ENCODE results near the gene QSOX1. TPM values are rescaled to one million over a fixed set of nuclear protein-coding genes. Genes with fewer than 3 reads are reported as not detected.

Gene QSOX1
- total and polyA plus RNA-seq, 9 of the 15 experiments (the other 6 are each of a cell fraction or from before 2014, with no cell fraction given), result 4.0 to 53.1 (median 15.0) TPM

DNA sequence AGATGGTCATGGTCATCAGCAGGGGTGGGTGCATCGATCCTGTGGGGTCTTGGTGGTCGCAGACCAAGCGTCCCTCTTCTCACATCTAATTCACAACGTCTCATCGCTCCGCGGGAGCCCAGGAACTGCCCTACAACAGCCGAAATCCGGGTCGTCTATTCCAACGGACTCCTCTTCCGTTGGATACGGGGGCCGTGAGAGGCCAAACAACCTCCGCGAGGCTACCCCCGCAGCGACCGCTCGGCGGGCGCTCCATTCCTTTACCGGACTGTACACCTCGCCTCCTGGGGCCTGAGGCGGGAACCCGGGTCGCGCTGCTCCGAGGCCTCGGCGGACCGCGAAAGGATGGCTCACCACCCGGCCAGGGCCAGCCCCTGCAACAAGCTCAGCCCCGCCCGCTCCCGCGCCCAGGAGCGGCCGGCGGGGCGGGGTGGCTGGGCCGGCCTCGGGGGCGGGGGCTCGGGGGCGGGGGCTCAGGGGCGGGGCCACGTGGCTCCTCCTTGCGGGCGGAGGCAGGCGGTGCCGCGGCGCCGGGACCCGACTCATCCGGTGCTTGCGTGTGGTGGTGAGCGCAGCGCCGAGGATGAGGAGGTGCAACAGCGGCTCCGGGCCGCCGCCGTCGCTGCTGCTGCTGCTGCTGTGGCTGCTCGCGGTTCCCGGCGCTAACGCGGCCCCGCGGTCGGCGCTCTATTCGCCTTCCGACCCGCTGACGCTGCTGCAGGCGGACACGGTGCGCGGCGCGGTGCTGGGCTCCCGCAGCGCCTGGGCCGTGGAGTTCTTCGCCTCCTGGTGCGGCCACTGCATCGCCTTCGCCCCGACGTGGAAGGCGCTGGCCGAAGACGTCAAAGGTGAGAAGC, at the start of gene QSOX1 (continued):
- TF ChIP-seq, protein P1, sequence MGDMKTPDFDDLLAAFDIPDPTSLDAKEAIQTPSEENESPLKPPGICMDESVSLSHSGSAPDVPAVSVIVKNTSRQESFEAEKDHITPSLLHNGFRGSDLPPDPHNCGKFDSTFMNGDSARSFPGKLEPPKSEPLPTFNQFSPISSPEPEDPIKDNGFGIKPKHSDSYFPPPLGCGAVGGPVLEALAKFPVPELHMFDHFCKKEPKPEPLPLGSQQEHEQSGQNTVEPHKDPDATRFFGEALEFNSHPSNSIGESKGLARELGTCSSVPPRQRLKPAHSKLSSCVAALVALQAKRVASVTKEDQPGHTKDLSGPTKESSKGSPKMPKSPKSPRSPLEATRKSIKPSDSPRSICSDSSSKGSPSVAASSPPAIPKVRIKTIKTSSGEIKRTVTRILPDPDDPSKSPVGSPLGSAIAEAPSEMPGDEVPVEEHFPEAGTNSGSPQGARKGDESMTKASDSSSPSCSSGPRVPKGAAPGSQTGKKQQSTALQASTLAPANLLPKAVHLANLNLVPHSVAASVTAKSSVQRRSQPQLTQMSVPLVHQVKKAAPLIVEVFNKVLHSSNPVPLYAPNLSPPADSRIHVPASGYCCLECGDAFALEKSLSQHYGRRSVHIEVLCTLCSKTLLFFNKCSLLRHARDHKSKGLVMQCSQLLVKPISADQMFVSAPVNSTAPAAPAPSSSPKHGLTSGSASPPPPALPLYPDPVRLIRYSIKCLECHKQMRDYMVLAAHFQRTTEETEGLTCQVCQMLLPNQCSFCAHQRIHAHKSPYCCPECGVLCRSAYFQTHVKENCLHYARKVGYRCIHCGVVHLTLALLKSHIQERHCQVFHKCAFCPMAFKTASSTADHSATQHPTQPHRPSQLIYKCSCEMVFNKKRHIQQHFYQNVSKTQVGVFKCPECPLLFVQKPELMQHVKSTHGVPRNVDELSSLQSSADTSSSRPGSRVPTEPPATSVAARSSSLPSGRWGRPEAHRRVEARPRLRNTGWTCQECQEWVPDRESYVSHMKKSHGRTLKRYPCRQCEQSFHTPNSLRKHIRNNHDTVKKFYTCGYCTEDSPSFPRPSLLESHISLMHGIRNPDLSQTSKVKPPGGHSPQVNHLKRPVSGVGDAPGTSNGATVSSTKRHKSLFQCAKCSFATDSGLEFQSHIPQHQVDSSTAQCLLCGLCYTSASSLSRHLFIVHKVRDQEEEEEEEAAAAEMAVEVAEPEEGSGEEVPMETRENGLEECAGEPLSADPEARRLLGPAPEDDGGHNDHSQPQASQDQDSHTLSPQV (IDR thresholded peaks at IDR 0.05), result no peak; the same call in 1 of the 2 replicates
- no peak for TF ChIP-seq KLF13 (tag; IDR thresholded peaks at IDR 0.05; ENCODE audit: borderline replicate concordance, low read depth)
- TF ChIP-seq ZNF316 (IDR thresholded peaks at IDR 0.05), result no peak
- TF ChIP-seq SP1 (CRISPR knock-in tag; IDR thresholded peaks at IDR 0.05), result peak; percentile 74
- TF ChIP-seq, protein P2, sequence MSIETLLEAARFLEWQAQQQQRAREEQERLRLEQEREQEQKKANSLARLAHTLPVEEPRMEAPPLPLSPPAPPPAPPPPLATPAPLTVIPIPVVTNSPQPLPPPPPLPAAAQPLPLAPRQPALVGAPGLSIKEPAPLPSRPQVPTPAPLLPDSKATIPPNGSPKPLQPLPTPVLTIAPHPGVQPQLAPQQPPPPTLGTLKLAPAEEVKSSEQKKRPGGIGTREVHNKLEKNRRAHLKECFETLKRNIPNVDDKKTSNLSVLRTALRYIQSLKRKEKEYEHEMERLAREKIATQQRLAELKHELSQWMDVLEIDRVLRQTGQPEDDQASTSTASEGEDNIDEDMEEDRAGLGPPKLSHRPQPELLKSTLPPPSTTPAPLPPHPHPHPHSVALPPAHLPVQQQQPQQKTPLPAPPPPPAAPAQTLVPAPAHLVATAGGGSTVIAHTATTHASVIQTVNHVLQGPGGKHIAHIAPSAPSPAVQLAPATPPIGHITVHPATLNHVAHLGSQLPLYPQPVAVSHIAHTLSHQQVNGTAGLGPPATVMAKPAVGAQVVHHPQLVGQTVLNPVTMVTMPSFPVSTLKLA (conservative IDR thresholded peaks at IDR 0.05), result peak in 1 of 2 experiments; percentile 56; a peak in 2 of 4 replicates
- TF ChIP-seq MAFK (IDR thresholded peaks at IDR 0.05; ENCODE audit: low read length), result no peak
- TF ChIP-seq RBM17 (IDR thresholded peaks at IDR 0.05; ENCODE audit: borderline replicate concordance, low read depth, low read length), result no peak
- TF ChIP-seq, protein P3, sequence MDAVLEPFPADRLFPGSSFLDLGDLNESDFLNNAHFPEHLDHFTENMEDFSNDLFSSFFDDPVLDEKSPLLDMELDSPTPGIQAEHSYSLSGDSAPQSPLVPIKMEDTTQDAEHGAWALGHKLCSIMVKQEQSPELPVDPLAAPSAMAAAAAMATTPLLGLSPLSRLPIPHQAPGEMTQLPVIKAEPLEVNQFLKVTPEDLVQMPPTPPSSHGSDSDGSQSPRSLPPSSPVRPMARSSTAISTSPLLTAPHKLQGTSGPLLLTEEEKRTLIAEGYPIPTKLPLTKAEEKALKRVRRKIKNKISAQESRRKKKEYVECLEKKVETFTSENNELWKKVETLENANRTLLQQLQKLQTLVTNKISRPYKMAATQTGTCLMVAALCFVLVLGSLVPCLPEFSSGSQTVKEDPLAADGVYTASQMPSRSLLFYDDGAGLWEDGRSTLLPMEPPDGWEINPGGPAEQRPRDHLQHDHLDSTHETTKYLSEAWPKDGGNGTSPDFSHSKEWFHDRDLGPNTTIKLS (IDR thresholded peaks at IDR 0.05; ENCODE audit: borderline replicate concordance, low read depth), result 0 out of 2 replicates have a peak, but pooled peaks have one; percentile 34
- TF ChIP-seq ZNF146 (CRISPR knock-in tag; IDR thresholded peaks at IDR 0.05; ENCODE audit: unreplicated experiment), result no peak
- peak; percentile 94 for TF ChIP-seq TOE1 (IDR thresholded peaks at IDR 0.05; ENCODE audit: borderline replicate concordance)
- peak; percentile 88; the same call in 1 of the 2 replicates for TF ChIP-seq TOE1 (CRISPR knock-in tag; IDR thresholded peaks at IDR 0.05; ENCODE audit: borderline replicate concordance, low read depth)
- peak; percentile 47 for TF ChIP-seq EP400 (IDR thresholded peaks at IDR 0.05)
- TF ChIP-seq PML (IDR thresholded peaks at IDR 0.05; ENCODE audit: low read length), result peak; percentile 42; the same call in 1 of the 2 replicates
- no peak for TF ChIP-seq BRD4 (IDR thresholded peaks at IDR 0.05)
- TF ChIP-seq ZNF436 (CRISPR knock-in tag; IDR thresholded peaks at IDR 0.05), result no peak
- 0 out of 2 replicates have a peak, but pooled peaks have one; percentile 49 for TF ChIP-seq OTX1 (CRISPR knock-in tag; IDR thresholded peaks at IDR 0.05)
- no peak for TF ChIP-seq ESRRB (CRISPR knock-in tag; IDR thresholded peaks at IDR 0.05; ENCODE audit: borderline replicate concordance)
- peak; percentile 38; the same call in 1 of the 2 replicates for TF ChIP-seq E2F3 (CRISPR knock-in tag; IDR thresholded peaks at IDR 0.05)
- TF ChIP-seq POU5F1 (IDR thresholded peaks at IDR 0.05; ENCODE audit: borderline replicate concordance, low read depth, low read length, partially characterized antibody), result peak; percentile 82
- peak; percentile 95 for TF ChIP-seq KDM2B (CRISPR knock-in tag; IDR thresholded peaks at IDR 0.05)
- TF ChIP-seq ZNF175 (CRISPR knock-in tag; IDR thresholded peaks at IDR 0.05; ENCODE audit: low read depth), result no peak

Measured in K562 (cell line).